ENCODE data around the gene NAXE. TPM values are rescaled to one million over a fixed set of nuclear protein-coding genes. Genes with fewer than 3 reads are reported as not detected.
"Not testable (repeated sequence)": the region's sequence is repeated elsewhere in the genome, so short reads cannot be mapped to it uniquely, and the experiment has no call there.

NAXE gene
- total and polyA plus RNA-seq, 5 donors from 2014 or later, result 29.2 to 102 (median 88.8) TPM

DNA sequence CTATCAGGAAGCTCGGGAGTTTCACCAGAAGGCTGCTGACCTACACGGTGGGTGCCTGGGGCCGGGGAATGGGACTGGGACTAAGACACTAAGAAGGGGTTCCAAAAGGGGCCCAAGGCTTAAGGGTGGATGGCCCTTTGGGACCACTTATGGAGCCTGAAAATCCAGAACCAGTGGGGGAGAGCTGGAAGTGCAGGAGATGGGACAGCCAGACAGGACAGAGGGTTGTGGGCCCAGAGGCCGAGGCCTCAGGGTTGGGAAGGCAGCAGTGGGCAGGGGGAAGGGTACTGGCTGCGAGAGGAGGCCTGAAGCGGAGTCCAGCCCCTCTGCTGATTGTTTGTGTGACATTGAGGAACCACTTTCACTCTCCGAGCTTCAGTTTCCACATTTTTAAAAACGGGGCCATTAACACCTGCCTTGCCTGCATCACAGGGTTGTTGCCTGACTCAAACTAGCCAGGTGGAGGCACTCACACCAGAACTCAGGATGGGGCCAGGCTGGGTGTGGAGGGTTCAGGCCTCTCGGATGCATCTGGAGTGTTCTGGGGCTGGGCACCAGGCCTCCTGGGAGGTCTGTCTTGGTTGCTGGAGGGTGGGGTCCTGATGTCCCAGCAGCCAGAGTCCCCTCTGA lies 9.1 kb upstream of the NAXE start:
- ATAC-seq (ENCODE audit: low read depth in 2 of 2) (no peak), DNase-seq (peak in 1 of 3 donors; percentile 37)
- H3K4me1 ChIP-seq (ENCODE audit: control insufficient read depth, insufficient read depth, low read length, poor library complexity, severe bottlenecking), result peaks cover 5% of the 10 kb centered on the region
- H3K4me3 Mint-ChIP-seq, result peak overlapping the region; percentile 57 to 88 (median 77)
- no peaks in the 10 kb centered on the region for H3K36me3 Mint-ChIP-seq
- H3K9me3 ChIP-seq (ENCODE audit: control insufficient read depth in 2 of 2, low read length in 2 of 2), result no peaks in the 10 kb centered on the region
- no peaks in the 10 kb centered on the region for H3K36me3 ChIP-seq (ENCODE audit: control insufficient read depth, insufficient read depth, low read length)
- H3K27ac ChIP-seq (ENCODE audit: insufficient read depth, low read length, poor library complexity, severe bottlenecking), result no peak overlapping the region
- no peaks in the 10 kb centered on the region for H3K9me3 Mint-ChIP-seq
- peak overlapping the region; percentile 88 to 93 (median 89) for H3K27ac Mint-ChIP-seq
- no peaks in the 10 kb centered on the region for H3K27me3 ChIP-seq (ENCODE audit: control insufficient read depth, insufficient read depth, low read length)
- H3K4me1 Mint-ChIP-seq, result peaks cover 2 to 12% (median 8%) of the 10 kb centered on the region in 4 donors
- H3K27me3 Mint-ChIP-seq, result no peaks in the 10 kb centered on the region
- no peak overlapping the region for H3K4me3 ChIP-seq (ENCODE audit: low read depth, low read length)

DNA sequence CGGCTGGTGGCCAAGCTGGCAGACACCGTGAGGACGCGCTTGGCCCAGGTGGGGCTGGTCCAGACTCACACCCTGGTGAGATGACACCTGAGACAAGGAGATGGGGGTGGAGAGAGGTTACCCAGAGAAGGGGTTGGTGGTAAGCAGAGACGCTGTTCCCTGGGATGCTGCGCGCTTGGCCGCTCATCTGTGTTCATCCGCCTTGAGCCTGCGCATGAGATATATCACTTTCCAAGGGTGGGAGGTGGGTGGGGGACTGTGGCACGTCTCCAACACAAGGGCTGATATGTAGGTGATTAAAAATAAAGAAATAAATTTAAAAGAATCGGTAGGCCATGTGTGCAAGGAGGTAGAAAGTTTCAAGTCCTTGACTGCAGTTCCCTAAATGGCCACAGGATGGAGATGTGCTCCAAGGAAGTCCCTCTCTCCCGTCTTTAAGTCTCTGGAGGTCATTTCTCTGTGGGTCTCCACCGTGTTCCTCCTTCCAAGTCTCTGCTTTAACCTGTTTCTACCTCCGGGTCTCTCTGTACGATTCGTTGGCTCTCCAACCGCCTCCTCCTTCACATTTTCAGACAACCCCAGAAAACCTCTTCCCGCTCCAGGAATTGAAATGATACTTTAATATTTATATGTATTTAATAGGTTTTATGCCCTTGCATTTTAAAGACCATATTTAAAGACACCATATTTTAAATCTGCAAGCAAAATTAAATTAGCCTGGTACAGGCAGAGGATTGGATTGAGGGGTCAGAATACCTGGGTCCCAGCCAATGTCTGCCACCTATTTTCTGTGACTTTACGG lies 7.6 kb upstream of the NAXE start:
- Histone ChIP-seq H3K9me3 (ENCODE audit: control insufficient read depth in 2 of 2, low read length in 2 of 2) (no peaks in the 10 kb centered on the region), H3K27me3 (ENCODE audit: control insufficient read depth, insufficient read depth, low read length) (no peaks in the 10 kb centered on the region), H3K4me3 (ENCODE audit: low read depth, low read length) (no peak overlapping the region), H3K4me1 (ENCODE audit: control insufficient read depth, insufficient read depth, low read length, poor library complexity, severe bottlenecking) (peaks cover 5% of the 10 kb centered on the region), H3K27ac (ENCODE audit: insufficient read depth, low read length, poor library complexity, severe bottlenecking) (no peak overlapping the region), H3K36me3 (ENCODE audit: control insufficient read depth, insufficient read depth, low read length) (no peaks in the 10 kb centered on the region)
- Mint-ChIP-seq H3K4me1 (peaks cover 2 to 12% (median 8%) of the 10 kb centered on the region in 4 donors), H3K9me3 (no peaks in the 10 kb centered on the region), H3K27me3 (no peaks in the 10 kb centered on the region), H3K27ac (peak overlapping the region in 2 of 3 donors; percentile 51 to 52), H3K36me3 (no peaks in the 10 kb centered on the region), H3K4me3 (peak overlapping the region in 2 of 4 donors; percentile 7 to 79)
- DNase-seq (peak; percentile 61 to 89 (median 72)), ATAC-seq (ENCODE audit: low read depth in 2 of 2) (peak; percentile 48 to 53)

DNA sequence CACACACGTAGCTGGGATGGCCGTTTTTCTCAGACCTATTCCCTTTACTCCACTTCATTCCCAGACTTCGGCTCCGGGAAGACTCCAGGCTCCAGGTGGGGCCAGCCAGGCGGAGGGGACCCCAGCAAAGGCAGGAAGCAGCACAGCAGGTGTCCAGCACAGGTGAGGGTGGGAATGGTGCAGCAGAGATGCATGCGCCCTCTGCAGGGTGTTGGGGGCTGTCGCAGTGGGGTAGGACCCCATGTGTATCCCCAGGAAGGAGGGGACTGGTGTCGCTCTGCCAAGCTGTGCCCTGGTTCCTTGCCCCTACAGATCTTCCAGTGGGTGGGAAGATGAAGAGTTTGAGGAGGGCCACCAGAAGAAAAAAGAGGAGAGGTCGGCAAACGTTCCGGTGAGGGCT lies 6.8 kb upstream of the NAXE start:
- Mint-ChIP-seq H3K4me3 (no peak overlapping the region), H3K9me3 (no peaks in the 10 kb centered on the region), H3K4me1 (peaks cover 2 to 12% (median 8%) of the 10 kb centered on the region in 4 donors), H3K27me3 (no peaks in the 10 kb centered on the region), H3K27ac (no peak overlapping the region), H3K36me3 (no peaks in the 10 kb centered on the region)
- Histone ChIP-seq H3K9me3 (ENCODE audit: control insufficient read depth in 2 of 2, low read length in 2 of 2) (no peaks in the 10 kb centered on the region), H3K36me3 (ENCODE audit: control insufficient read depth, insufficient read depth, low read length) (no peaks in the 10 kb centered on the region), H3K27ac (ENCODE audit: insufficient read depth, low read length, poor library complexity, severe bottlenecking) (no peak overlapping the region), H3K4me3 (ENCODE audit: low read depth, low read length) (no peak overlapping the region), H3K4me1 (ENCODE audit: control insufficient read depth, insufficient read depth, low read length, poor library complexity, severe bottlenecking) (peaks cover 5% of the 10 kb centered on the region), H3K27me3 (ENCODE audit: control insufficient read depth, insufficient read depth, low read length) (no peaks in the 10 kb centered on the region)
- DNase-seq, result no peak
- ATAC-seq (ENCODE audit: low read depth in 2 of 2), result no peak

DNA sequence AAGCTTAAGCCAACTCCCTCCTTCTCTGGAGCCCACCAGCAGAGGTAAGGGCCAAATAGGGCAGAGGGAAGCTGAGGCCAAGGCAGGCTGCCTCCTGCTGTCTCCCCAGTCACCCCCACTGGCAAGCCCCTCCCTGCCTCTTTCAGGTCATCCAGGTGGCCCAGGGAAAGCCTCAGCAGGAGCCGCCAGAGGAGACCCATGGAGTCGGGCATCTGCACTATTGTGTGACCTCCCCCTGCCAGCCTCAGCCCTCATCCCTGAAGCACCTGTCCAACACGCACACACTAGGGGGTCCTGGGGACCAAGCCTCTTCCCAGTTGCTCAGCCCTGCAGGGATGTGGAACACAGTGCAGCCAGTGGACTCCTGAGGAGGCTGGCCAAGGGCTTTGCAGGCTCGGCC lies 5.3 kb upstream of the NAXE start:
- Histone ChIP-seq H3K9me3 (ENCODE audit: control insufficient read depth in 2 of 2, low read length in 2 of 2) (no peaks in the 10 kb centered on the region), H3K4me1 (ENCODE audit: control insufficient read depth, insufficient read depth, low read length, poor library complexity, severe bottlenecking) (peaks cover 8% of the 10 kb centered on the region), H3K27me3 (ENCODE audit: control insufficient read depth, insufficient read depth, low read length) (no peaks in the 10 kb centered on the region), H3K27ac (ENCODE audit: insufficient read depth, low read length, poor library complexity, severe bottlenecking) (no peak overlapping the region), H3K36me3 (ENCODE audit: control insufficient read depth, insufficient read depth, low read length) (no peaks in the 10 kb centered on the region), H3K4me3 (ENCODE audit: low read depth, low read length) (no peak overlapping the region)
- DNase-seq, result no peak
- no peak for ATAC-seq (ENCODE audit: low read depth in 2 of 2)
- H3K36me3 Mint-ChIP-seq, result no peaks in the 10 kb centered on the region
- no peak overlapping the region for H3K4me3 Mint-ChIP-seq
- no peaks in the 10 kb centered on the region for H3K27me3 Mint-ChIP-seq
- H3K9me3 Mint-ChIP-seq, result no peaks in the 10 kb centered on the region
- H3K27ac Mint-ChIP-seq, result no peak overlapping the region
- peaks cover 5 to 21% (median 13%) of the 10 kb centered on the region in 4 donors for H3K4me1 Mint-ChIP-seq

DNA sequence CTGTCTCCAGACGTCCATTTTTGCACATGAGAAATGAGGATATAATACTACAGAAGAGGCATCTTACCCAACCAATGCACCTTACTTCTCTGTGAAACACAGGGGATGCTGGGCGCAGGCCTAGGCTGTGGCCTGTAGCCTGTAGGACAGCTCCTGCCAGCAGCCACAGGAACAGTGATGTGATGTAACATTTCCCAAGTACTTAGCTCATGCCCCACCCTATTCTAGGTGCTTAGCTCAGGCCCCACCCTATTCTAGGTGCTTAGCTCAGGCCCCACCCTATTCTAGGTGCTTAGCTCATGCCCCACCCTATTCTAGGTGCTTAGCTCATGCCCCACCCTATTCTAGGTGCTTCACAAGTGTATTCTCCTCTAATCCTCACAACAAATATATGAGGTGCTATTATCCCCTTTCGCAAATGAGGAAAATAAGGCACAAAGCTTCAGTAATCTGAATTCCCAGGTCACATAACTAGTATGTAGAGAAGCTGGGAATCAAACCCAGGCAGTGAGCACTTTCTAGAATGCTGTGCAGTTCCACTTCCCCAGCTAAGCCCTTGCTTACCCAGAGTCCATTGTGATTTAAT lies 4.6 kb upstream of the NAXE start:
- H3K36me3 ChIP-seq (ENCODE audit: control insufficient read depth, insufficient read depth, low read length), result no peaks in the 10 kb centered on the region
- H3K27me3 ChIP-seq (ENCODE audit: control insufficient read depth, insufficient read depth, low read length), result no peaks in the 10 kb centered on the region
- peaks cover 12% of the 10 kb centered on the region for H3K4me1 ChIP-seq (ENCODE audit: control insufficient read depth, insufficient read depth, low read length, poor library complexity, severe bottlenecking)
- H3K36me3 Mint-ChIP-seq, result no peaks in the 10 kb centered on the region
- peak overlapping the region in 1 of 4 donors; percentile 40 for H3K4me3 Mint-ChIP-seq
- no peaks in the 10 kb centered on the region for H3K9me3 ChIP-seq (ENCODE audit: control insufficient read depth in 2 of 2, low read length in 2 of 2)
- no peaks in the 10 kb centered on the region for H3K27me3 Mint-ChIP-seq
- H3K27ac ChIP-seq (ENCODE audit: insufficient read depth, low read length, poor library complexity, severe bottlenecking), result no peak overlapping the region
- DNase-seq, result no peak
- peak overlapping the region in 1 of 3 donors; percentile 48 for H3K27ac Mint-ChIP-seq
- no peak for ATAC-seq (ENCODE audit: low read depth in 2 of 2)
- no peaks in the 10 kb centered on the region for H3K9me3 Mint-ChIP-seq
- H3K4me1 Mint-ChIP-seq, result peaks cover 5 to 20% (median 13%) of the 10 kb centered on the region in 4 donors
- no peak overlapping the region for H3K4me3 ChIP-seq (ENCODE audit: low read depth, low read length)

DNA sequence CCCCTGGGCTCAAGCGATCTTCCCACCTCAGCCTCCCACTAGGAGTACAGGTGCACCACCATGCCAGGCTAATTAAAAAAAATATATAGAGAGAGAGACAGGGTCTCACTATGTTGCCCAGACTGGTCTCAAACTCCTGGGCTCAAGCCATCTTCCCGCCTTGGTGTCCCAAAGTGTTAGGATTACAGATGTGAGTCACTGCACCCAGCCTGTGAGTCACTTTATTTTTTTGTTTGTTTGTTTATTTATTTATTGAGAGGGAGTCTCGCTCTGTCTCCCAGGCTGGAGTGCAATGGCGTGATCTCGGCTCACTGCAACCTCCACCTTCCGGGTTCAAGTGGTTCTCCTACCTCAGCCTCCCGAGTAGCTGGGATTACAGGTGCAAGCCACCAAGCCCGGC lies 3.6 kb upstream of the NAXE start:
- not testable (repeated sequence) for H3K36me3 Mint-ChIP-seq; H3K9me3 ChIP-seq (ENCODE audit: control insufficient read depth in 2 of 2, low read length in 2 of 2); H3K9me3 Mint-ChIP-seq; DNase-seq; H3K27ac Mint-ChIP-seq; H3K4me3 Mint-ChIP-seq; H3K4me3 ChIP-seq (ENCODE audit: low read depth, low read length); H3K27me3 Mint-ChIP-seq; H3K27ac ChIP-seq (ENCODE audit: insufficient read depth, low read length, poor library complexity, severe bottlenecking); H3K36me3 ChIP-seq (ENCODE audit: control insufficient read depth, insufficient read depth, low read length); ATAC-seq (ENCODE audit: low read depth in 2 of 2); H3K27me3 ChIP-seq (ENCODE audit: control insufficient read depth, insufficient read depth, low read length)
- H3K4me1 ChIP-seq (ENCODE audit: control insufficient read depth, insufficient read depth, low read length, poor library complexity, severe bottlenecking), result peaks cover 21% of the 10 kb centered on the region
- peaks cover 5 to 22% (median 12%) of the 10 kb centered on the region in 4 donors for H3K4me1 Mint-ChIP-seq

DNA sequence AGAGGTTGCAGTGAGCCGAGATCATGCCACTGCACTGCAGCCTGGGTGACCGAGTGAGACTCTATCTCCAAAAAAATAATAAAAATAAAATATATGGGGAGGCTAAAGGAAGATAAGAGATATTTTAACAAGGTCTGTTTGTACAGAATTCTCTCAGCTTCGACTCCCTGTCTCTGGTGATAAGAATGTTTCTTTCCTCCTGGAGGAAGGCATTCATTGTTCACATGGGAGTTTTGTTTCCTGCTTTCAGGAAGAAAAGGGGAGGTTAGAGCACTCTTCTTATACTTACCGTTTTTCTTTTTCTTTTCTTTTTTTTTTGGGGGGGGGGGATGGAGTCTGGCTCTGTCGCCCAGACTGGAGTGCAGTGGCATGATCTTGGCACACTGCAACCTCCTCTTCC lies 2.0 kb upstream of the NAXE start:
- H3K9me3 ChIP-seq (ENCODE audit: control insufficient read depth in 2 of 2, low read length in 2 of 2), result no peaks in the 10 kb centered on the region
- H3K4me1 ChIP-seq (ENCODE audit: control insufficient read depth, insufficient read depth, low read length, poor library complexity, severe bottlenecking), result peaks cover 16% of the 10 kb centered on the region
- peaks cover 11% of the 10 kb centered on the region for H3K36me3 ChIP-seq (ENCODE audit: control insufficient read depth, insufficient read depth, low read length)
- no peaks in the 10 kb centered on the region for H3K27me3 Mint-ChIP-seq
- no peaks in the 10 kb centered on the region for H3K9me3 Mint-ChIP-seq
- ATAC-seq (ENCODE audit: low read depth in 2 of 2) (no peak), DNase-seq (no peak)
- H3K27ac Mint-ChIP-seq, result no peak overlapping the region
- peaks cover 0 to 22% (median 8%) of the 10 kb centered on the region in 4 donors for H3K4me1 Mint-ChIP-seq
- no peak overlapping the region for H3K4me3 Mint-ChIP-seq
- H3K27ac ChIP-seq (ENCODE audit: insufficient read depth, low read length, poor library complexity, severe bottlenecking), result no peak overlapping the region
- H3K27me3 ChIP-seq (ENCODE audit: control insufficient read depth, insufficient read depth, low read length), result no peaks in the 10 kb centered on the region
- H3K4me3 ChIP-seq (ENCODE audit: low read depth, low read length), result no peak overlapping the region
- no peaks in the 10 kb centered on the region for H3K36me3 Mint-ChIP-seq
